Measurements from ENCODE around the gene NAALADL2.

NAALADL2 gene

DNA sequence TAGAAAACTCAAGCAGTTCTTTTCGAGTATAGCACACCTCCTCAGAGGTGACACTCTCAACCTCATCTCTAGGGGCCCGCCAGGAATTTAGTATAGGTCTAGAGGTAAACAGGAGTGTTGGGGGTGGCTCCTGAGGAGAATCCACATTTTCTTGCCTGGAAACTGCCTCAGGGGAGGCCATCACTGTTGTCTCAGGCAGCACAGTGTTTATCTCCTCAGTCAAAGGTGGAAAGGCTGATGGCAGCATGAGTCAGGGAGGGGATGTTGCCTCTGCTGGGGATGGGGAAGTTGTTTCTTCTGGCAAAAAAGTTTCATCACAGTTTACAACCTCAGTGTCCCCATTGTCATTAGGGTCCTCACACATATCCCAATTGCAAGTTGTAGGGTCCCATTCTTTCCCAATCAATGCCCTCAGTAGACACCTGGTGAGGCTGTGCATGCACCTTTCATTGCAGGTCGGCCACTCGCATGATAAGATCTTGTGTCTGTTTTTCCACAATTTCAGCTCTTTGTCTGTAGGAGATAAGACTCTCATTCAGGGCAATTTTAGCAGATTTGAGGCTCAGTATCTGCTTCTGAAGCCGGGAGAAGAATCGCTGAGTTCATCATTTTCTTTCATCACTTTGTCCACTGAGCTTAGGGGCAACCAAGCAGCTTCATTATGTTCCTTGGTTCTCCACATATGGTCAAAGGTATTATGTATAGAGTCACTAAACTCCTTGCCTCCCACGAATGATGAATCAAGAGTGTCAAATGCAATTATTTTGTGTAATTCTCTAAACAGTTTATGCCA lies 25.8 kb downstream of the NAALADL2 start:
- DNase-seq (ENCODE audit: low read depth in 2 of 2), result no peak

GRCh38 chr3:174891524-174892203 lies 32.5 kb downstream of the NAALADL2 start:
- DNase-seq (ENCODE audit: low read depth in 2 of 2), result no peak

DNA sequence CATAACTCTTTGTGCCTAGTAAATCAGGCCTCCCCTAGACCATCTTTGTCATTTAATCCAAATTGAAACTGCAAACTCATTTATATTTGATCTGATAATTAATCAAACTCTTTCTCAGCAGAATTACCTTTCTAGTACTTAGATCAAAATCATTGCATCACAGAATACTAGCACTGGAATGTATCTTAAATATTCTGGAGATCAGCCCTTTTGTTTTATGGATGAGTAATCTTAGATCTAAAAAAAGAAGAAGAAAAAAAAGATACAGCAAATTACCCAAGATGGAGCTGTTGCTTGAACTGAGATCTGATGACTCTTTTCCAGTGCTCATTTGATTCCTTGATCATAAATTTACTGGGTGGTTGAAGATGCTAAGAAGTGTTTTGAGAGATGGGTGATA lies 47.9 kb downstream of the NAALADL2 start:
- DNase-seq (ENCODE audit: low read depth in 2 of 2), result peak in 1 of 2 experiments; percentile 7

GRCh38 chr3:174907628-174908407 lies 48.7 kb downstream of the NAALADL2 start:
- DNase-seq (ENCODE audit: low read depth in 2 of 2), result no peak

GRCh38 chr3:174931473-174932353 lies 72.6 kb downstream of the NAALADL2 start:
- DNase-seq (ENCODE audit: low read depth in 2 of 2), result no peak

GRCh38 chr3:174936590-174936989 lies 77.5 kb downstream of the NAALADL2 start:
- DNase-seq (ENCODE audit: low read depth in 2 of 2), result no peak

GRCh38 chr3:174937478-174937877 lies 78.3 kb downstream of the NAALADL2 start:
- no peak for DNase-seq (ENCODE audit: low read depth in 2 of 2)

GRCh38 chr3:174938102-174938501 lies 79.0 kb downstream of the NAALADL2 start:
- no peak for DNase-seq (ENCODE audit: low read depth in 2 of 2)

- DNase-seq (ENCODE audit: low read depth in 2 of 2), result no peak
These were observed 81.0 kb downstream of the NAALADL2 start for GRCh38 chr3:174940151-174940550.

DNA sequence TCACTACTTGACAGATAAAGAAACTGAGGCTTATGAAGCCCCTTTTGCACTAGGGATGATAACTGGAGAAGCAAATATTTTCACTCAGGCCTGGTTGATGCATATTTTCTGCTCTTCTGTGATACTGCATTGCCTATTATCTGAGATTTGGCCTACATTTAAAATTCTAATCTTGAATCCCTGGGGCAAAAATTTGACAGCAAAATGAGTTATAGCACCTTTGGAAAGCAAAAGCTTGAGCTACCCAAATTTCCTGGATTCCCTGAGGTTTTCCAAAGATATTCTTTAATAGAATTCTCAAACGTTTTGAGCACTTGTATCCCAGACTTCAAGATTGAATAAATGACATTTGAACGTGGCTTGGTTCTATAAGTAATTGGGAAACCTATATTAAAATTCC lies 86.1 kb downstream of the NAALADL2 start:
- no peak for DNase-seq (ENCODE audit: low read depth in 2 of 2)

DNA sequence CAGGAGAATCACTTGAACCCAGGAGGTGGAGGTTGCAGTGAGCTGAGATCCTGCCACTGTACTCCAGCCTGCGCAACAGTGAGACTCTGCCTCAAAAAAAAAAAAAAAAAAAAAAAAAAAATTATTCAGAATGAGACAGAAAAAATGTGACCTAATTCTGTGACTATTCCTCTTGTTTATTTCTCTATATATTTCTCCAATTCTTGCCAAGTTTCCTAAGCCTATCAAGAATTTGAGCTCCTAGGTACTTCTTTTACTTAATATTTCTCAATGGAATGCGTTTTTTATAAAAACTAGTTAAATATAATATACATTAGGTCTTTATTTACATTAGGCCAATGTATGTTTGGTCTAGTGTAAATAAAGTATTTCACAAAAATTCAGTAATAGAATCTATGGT lies 86.8 kb downstream of the NAALADL2 start:
- no peak for DNase-seq (ENCODE audit: low read depth in 2 of 2)

GRCh38 chr3:174949523-174949922 lies 90.4 kb downstream of the NAALADL2 start:
- peak in 1 of 2 experiments; percentile 44 for DNase-seq (ENCODE audit: low read depth in 2 of 2)

DNA sequence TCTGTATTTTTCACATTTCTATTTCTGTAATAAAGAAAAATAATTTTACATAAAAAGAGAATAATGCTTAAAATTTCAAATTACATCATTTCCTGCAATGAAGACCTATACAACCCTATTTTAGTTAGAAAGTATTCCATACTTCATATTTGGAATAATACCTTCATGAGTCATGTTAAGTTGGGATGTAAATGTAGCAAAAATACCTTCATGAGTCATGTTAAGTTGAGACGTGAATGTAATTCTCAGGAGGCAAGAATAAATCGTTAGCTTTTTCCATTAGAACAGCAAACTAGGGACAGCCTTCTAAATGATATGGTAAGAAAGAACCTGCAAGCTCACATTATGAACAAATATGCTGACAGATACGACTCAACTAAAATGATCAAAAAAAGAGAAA lies 91.9 kb downstream of the NAALADL2 start:
- DNase-seq (ENCODE audit: low read depth in 2 of 2), result peak; percentile 61 to 74

GRCh38 chr3:174951498-174952005 lies 92.4 kb downstream of the NAALADL2 start:
- DNase-seq (ENCODE audit: low read depth in 2 of 2), result no peak

GRCh38 chr3:174953068-174953467 lies 93.9 kb downstream of the NAALADL2 start:
- DNase-seq (ENCODE audit: low read depth in 2 of 2), result no peak

- DNase-seq (ENCODE audit: low read depth in 2 of 2), result no peak
These were observed 96.4 kb downstream of the NAALADL2 start for GRCh38 chr3:174955513-174956016.

GRCh38 chr3:174957081-174957480 lies 97.9 kb downstream of the NAALADL2 start:
- DNase-seq (ENCODE audit: low read depth in 2 of 2), result no peak

DNA sequence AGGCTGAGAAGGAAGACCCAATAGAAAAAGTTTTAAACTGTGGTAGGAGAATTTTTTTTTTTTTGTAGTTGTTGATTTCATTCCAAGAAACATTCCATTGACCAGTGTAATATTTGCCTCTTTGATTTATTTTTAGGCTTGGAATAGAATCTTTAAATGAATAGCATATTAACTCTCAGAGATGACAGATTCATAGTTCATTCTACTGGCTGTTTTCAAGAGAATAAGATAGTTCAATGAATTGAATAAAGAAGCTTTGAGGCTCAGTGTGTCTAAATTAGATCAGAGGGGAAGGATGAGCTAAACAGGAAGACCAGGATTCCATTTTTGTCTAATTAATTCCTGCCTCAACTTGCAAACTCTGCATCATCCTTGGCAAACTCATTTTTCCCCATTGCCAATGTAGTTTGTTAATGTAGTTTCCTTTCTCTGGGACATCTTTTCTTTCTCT lies 98.4 kb downstream of the NAALADL2 start:
- DNase-seq (ENCODE audit: low read depth in 2 of 2), result peak; percentile 61 to 77

DNA sequence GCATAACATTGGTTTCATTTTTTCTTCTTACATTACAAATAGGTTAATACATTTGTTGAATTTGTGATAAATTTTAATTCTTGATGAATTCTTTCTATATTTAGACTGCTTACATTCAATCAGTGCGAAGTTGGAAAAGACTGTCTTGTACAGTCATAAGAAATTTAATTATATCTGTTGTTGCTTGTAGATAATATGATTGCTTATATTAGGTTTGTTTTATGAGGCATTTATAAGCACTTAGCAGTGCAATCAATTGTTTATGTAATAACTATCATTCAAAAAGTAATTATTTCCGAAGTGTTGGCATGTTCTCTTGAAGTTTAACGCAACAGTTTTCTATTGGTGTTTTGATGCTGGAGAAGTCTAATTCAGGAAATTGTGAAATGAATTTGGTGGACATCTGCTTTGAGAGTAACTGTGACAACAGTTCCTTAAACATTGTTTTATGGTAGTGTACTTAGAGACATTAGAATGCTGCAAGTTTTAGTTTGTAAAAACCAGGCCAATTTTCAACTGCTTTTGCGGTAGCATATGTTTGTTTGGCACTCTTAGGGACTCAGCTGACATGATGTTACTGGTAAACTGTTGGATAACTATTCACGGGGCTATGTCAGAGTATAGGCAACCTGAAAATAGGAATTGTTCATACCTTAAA lies 99.7 kb downstream of the NAALADL2 start:
- DNase-seq (ENCODE audit: low read depth in 2 of 2), result no peak

- DNase-seq (ENCODE audit: low read depth in 2 of 2), result no peak
These were observed 100.5 kb downstream of the NAALADL2 start for GRCh38 chr3:174959556-174960065.
